ENCODE measurements around the gene RASGRF1.

The RASGRF1 gene

DNA sequence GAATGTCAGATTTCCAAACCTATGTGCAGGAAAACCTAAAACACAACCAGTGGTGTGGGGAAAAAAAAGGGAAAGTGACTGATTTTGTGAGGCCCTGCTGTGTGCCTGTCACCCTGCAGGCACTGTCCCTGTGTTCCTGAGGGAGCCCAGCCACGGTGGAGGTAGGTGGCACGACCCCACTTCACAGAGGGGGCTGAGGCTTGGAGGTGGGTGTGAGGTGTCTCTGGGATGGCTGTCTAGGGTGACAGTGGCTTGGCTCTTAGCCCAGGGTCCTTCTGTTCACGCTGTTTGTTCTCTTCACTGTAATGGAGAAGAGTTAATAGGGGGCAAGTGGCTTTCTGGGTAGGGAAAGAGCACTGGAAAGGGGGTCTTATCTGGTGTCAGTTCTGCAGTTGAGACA lies 22.6 kb downstream of the RASGRF1 start:
- no peaks in the 10 kb centered on the region for H3K36me3 ChIP-seq (ENCODE audit: control insufficient read depth in 2 of 2, insufficient read depth in 2 of 2, low read length in 2 of 2)
- H3K27me3 ChIP-seq (ENCODE audit: control insufficient read depth in 1 of 2, insufficient read depth in 2 of 2, low read length in 2 of 2), result peaks cover 0 to 2% of the 10 kb centered on the region in 2 donors
- no peak overlapping the region for H3K27ac ChIP-seq (ENCODE audit: low read length)
- H3K9me3 ChIP-seq (ENCODE audit: control insufficient read depth in 2 of 2, low read length in 2 of 2), result no peaks in the 10 kb centered on the region
- H3K4me1 ChIP-seq (ENCODE audit: control insufficient read depth, insufficient read depth, low read length), result peaks cover 11% of the 10 kb centered on the region
- H3K9ac ChIP-seq (ENCODE audit: low read length in 2 of 2), result no peak overlapping the region
- no peak overlapping the region for H3K4me3 ChIP-seq (ENCODE audit: low read length in 2 of 2)

DNA sequence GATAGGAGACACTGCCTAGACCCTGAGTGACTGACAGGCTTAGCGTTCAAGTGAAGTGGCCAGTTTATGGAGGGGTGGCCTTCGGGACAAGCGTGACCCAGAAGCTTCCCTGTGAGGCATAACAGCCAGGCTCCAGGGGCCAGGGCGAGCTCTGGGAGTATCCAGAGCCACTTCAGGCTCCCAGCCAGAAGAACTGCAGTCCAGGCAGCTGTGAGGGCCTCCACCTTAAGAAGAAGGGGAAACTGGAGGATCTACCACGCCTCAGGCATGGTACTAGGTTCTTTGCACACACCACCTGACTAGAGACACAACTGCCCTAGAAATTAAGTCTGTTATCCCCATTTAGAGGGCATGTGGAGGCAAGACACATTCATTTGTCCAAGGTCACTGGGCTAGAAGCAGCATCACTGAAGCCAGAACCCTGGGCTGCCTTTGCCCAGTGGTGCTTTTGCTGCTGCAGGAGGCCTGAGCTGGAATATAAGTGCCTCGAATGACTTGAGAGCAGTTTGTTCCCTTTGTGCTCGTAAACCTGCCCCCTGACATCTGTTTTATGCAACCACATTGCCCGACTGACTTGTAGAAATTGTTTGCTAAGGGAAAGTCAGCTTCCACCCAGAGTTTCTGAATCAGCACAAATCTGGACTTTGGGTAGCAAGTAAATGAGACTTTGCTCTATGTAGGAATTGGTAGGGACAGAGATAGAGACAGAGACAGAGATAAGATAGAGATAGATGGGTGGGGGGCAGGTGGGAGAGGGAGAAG lies 23.3 kb downstream of the RASGRF1 start:
- Histone ChIP-seq H3K27me3 (ENCODE audit: control insufficient read depth in 1 of 2, insufficient read depth in 2 of 2, low read length in 2 of 2) (peaks cover 0 to 2% of the 10 kb centered on the region in 2 donors), H3K9me3 (ENCODE audit: control insufficient read depth in 2 of 2, low read length in 2 of 2) (no peaks in the 10 kb centered on the region), H3K27ac (ENCODE audit: low read length) (no peak overlapping the region), H3K9ac (ENCODE audit: low read length in 2 of 2) (no peak overlapping the region), H3K4me3 (ENCODE audit: low read length in 2 of 2) (no peak overlapping the region), H3K36me3 (ENCODE audit: control insufficient read depth in 2 of 2, insufficient read depth in 2 of 2, low read length in 2 of 2) (no peaks in the 10 kb centered on the region), H3K4me1 (ENCODE audit: control insufficient read depth, insufficient read depth, low read length) (peaks cover 11% of the 10 kb centered on the region)

DNA sequence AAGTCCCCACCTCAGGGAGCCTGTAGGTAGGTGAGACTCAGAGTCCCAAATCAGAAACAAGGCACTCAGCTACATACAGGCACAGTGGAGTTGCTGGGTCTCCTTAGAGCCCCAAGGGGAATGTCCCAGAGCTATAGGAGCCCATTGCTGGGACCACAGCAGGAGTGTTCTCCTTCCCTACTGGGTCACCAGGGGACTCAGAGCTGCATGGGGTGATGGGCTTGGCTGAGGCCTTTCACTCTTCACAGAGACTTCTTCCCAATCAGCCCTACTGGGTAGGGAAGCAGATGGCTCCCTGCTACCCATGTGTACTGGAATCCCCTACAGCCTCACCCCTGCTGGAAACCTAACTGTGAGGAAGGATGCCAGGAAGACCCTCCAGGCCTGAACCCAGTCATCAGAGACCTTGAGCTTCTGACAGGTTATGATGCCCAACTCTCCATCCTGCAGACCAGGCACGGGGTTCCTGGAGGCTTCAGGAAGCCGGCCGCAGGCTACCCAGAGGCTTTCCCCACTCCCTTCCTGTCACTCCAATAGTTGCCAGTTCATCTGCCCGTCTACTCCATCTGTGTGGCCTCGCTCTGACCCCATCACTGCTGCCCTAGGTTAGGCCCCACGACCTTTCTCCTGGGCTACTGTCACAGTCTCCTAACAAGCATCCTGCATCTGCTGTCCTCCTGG lies 24.0 kb downstream of the RASGRF1 start:
- Histone ChIP-seq H3K4me3 (ENCODE audit: low read length in 2 of 2) (no peak overlapping the region), H3K4me1 (ENCODE audit: control insufficient read depth, insufficient read depth, low read length) (peaks cover 8% of the 10 kb centered on the region), H3K9ac (ENCODE audit: low read length in 2 of 2) (no peak overlapping the region), H3K27me3 (ENCODE audit: control insufficient read depth in 1 of 2, insufficient read depth in 2 of 2, low read length in 2 of 2) (peaks cover 0 to 2% of the 10 kb centered on the region in 2 donors), H3K27ac (ENCODE audit: low read length) (no peak overlapping the region), H3K36me3 (ENCODE audit: control insufficient read depth in 2 of 2, insufficient read depth in 2 of 2, low read length in 2 of 2) (no peaks in the 10 kb centered on the region), H3K9me3 (ENCODE audit: control insufficient read depth in 2 of 2, low read length in 2 of 2) (no peaks in the 10 kb centered on the region)

DNA sequence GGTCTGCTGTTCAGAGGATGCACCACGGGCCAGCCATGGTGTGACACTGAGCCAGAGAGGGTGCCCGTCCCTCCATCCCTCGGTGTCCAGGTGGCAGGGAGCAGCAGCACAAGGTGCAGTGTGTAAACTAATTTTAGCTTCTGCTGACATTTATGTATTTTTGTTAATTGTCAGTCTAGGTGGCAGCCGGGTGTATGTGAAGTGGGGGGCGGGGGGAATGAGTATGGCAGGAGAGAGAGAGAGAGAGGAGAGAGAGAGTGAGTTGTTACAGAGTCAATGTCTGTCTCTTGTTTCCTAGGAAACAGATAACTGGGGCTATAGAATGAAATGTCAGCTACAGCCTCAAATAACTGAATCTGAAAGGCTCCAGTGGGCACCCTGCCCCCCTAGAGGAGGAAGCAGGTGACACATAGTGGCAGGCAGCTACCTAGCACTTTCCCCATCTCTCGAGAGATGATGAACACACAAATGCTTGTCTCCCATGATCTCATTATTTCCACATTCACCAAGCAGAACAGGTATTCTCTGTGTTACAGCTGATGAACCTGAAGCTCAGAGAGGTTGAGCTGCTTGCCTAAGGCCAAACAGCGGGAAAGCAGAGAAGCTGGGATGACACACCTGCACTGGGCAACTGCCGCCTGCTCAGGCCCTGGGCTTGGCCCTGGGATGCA lies 24.7 kb downstream of the RASGRF1 start:
- Histone ChIP-seq H3K36me3 (ENCODE audit: control insufficient read depth in 2 of 2, insufficient read depth in 2 of 2, low read length in 2 of 2) (no peaks in the 10 kb centered on the region), H3K27me3 (ENCODE audit: control insufficient read depth in 1 of 2, insufficient read depth in 2 of 2, low read length in 2 of 2) (peaks cover 0 to 4% of the 10 kb centered on the region in 2 donors), H3K27ac (ENCODE audit: low read length) (no peak overlapping the region), H3K4me3 (ENCODE audit: low read length in 2 of 2) (no peak overlapping the region), H3K9me3 (ENCODE audit: control insufficient read depth in 2 of 2, low read length in 2 of 2) (no peaks in the 10 kb centered on the region), H3K4me1 (ENCODE audit: control insufficient read depth, insufficient read depth, low read length) (peaks cover 6% of the 10 kb centered on the region), H3K9ac (ENCODE audit: low read length in 2 of 2) (no peak overlapping the region)

DNA sequence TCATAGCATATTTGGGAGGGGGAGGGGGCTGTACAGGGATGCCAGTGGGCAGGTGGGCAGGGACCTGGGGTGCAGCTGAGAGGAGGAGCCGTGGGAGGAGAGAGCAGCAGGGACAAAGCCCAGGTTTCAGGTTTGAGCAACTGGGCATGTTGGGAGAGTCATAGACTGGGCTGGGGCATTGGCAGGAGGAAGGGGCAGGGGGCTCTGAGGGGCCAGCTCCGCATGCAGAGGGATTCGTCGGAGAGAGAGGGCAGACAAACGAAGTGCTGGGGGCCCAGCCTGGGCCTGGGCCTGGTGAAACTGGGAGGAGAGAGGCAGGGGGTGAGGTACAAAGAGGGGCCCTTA lies 25.2 kb downstream of the RASGRF1 start:
- H3K9me3 ChIP-seq (ENCODE audit: control insufficient read depth in 2 of 2, low read length in 2 of 2), result no peaks in the 10 kb centered on the region
- H3K27ac ChIP-seq (ENCODE audit: low read length), result no peak overlapping the region
- peaks cover 6% of the 10 kb centered on the region for H3K4me1 ChIP-seq (ENCODE audit: control insufficient read depth, insufficient read depth, low read length)
- H3K36me3 ChIP-seq (ENCODE audit: control insufficient read depth in 2 of 2, insufficient read depth in 2 of 2, low read length in 2 of 2), result no peaks in the 10 kb centered on the region
- no peak overlapping the region for H3K9ac ChIP-seq (ENCODE audit: low read length in 2 of 2)
- H3K27me3 ChIP-seq (ENCODE audit: control insufficient read depth in 1 of 2, insufficient read depth in 2 of 2, low read length in 2 of 2), result peaks cover 0 to 4% of the 10 kb centered on the region in 2 donors
- H3K4me3 ChIP-seq (ENCODE audit: low read length in 2 of 2), result no peak overlapping the region

DNA sequence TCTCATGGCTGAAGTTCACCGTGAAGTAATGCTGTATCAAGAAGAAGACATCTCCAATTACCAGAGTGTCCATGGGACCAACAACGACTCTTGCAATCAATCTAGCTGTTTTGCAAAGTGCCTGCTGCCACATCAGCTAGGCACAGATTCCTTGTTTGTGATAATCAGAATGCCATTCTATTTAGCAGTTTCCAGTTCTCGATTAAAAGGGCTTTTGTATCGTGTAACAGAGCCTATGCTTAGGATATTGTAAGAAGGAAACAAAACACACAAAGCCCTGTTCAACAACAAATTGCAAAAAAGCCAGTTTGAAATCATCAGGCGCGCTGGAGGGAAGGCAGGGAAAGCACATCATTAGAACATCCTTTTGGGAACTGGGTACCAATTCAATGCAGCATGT lies 26.1 kb downstream of the RASGRF1 start:
- no peaks in the 10 kb centered on the region for H3K9me3 ChIP-seq (ENCODE audit: control insufficient read depth in 2 of 2, low read length in 2 of 2)
- H3K4me3 ChIP-seq (ENCODE audit: low read length in 2 of 2), result no peak overlapping the region
- H3K9ac ChIP-seq (ENCODE audit: low read length in 2 of 2), result no peak overlapping the region
- H3K36me3 ChIP-seq (ENCODE audit: control insufficient read depth in 2 of 2, insufficient read depth in 2 of 2, low read length in 2 of 2), result no peaks in the 10 kb centered on the region
- H3K4me1 ChIP-seq (ENCODE audit: control insufficient read depth, insufficient read depth, low read length), result peaks cover 6% of the 10 kb centered on the region
- H3K27ac ChIP-seq (ENCODE audit: low read length), result no peak overlapping the region
- peaks cover 0 to 4% of the 10 kb centered on the region in 2 donors for H3K27me3 ChIP-seq (ENCODE audit: control insufficient read depth in 1 of 2, insufficient read depth in 2 of 2, low read length in 2 of 2)

DNA sequence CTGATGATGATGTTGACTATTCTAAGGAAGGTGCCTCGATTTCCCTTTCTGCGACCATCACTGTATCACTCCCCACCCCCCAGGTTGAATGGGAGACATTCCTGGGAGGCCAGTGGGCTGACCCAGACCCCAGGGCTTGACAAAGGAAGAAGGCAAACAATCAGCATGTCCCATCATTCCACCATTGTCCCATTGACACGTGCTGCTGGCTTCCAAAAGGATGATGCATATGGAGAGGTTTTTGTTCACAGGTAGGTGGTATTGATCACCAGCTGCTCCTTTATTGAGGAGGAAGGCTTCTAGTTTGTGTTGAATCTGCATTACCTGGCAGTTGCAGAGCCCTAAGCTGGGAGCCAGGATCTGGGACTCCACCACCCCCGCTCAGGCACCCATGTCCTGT lies 30.4 kb downstream of the RASGRF1 start:
- H3K9me3 ChIP-seq (ENCODE audit: control insufficient read depth in 2 of 2, low read length in 2 of 2), result no peaks in the 10 kb centered on the region
- H3K4me1 ChIP-seq (ENCODE audit: control insufficient read depth, insufficient read depth, low read length), result no peaks in the 10 kb centered on the region
- H3K9ac ChIP-seq (ENCODE audit: low read length in 2 of 2), result no peak overlapping the region
- H3K27ac ChIP-seq (ENCODE audit: low read length), result no peak overlapping the region
- H3K4me3 ChIP-seq (ENCODE audit: low read length in 2 of 2), result no peak overlapping the region
- no peaks in the 10 kb centered on the region for H3K36me3 ChIP-seq (ENCODE audit: control insufficient read depth in 2 of 2, insufficient read depth in 2 of 2, low read length in 2 of 2)
- peaks cover 4 to 15% of the 10 kb centered on the region in 2 donors for H3K27me3 ChIP-seq (ENCODE audit: control insufficient read depth in 1 of 2, insufficient read depth in 2 of 2, low read length in 2 of 2)

DNA sequence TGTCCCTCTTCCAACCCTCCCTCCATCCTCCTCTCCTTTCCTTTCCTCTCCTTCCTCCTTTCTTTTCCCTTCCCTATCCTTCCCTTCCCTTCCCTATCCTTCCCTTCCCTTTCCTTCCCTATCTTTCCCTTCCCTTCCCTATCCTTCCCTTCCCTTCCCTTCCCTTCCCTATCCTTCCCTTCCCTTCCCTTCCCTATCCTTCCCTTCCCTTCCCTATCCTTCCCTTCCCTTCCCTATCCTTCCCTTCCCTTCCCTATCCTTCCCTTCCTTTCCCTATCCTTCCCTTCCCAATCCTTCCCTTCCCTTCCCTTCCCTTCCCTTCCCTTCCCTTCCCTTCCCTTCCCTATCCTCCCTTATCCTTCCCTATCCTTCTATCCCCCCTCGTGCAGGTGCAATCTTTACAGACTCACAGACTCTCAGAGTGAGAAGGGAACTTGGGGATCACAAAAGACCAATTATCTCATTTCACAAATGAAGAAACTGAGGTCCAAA lies 31.5 kb downstream of the RASGRF1 start:
- H3K36me3 ChIP-seq (ENCODE audit: control insufficient read depth in 2 of 2, insufficient read depth in 2 of 2, low read length in 2 of 2), result no peaks in the 10 kb centered on the region
- no peak overlapping the region for H3K27ac ChIP-seq (ENCODE audit: low read length)
- H3K27me3 ChIP-seq (ENCODE audit: control insufficient read depth in 1 of 2, insufficient read depth in 2 of 2, low read length in 2 of 2), result peaks cover 4 to 13% of the 10 kb centered on the region in 2 donors
- H3K4me3 ChIP-seq (ENCODE audit: low read length in 2 of 2), result no peak overlapping the region
- no peak overlapping the region for H3K9ac ChIP-seq (ENCODE audit: low read length in 2 of 2)
- H3K4me1 ChIP-seq (ENCODE audit: control insufficient read depth, insufficient read depth, low read length), result no peaks in the 10 kb centered on the region
- H3K9me3 ChIP-seq (ENCODE audit: control insufficient read depth in 2 of 2, low read length in 2 of 2), result no peaks in the 10 kb centered on the region

DNA sequence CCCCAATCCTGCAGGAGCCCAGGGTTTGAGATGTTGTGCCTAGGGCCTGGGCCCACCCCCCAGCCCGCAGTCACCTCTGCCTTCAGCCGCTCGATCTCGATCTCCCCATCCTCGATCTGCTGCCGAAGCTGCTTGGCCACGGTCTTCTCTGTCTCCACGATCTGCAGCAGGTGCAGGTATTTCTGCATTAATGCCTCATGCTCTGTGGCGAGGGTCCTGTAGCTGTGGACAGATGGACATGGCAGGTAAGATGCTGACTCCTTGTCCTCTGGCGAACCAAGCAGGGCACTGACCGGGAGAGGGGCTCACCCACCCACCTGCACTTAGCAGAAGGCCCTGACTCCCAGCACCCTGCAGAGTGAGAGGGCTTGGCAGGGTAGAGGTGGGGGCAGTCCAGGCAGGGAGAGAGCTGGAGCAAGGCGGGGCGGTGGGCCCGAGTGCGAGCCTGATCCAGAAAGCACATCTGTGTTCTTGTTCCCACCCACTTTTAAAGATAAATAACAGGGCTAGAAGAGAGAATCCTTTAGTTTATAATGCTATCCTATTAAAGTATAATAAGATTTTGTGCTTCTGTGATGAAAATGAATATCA lies 32.2 kb downstream of the RASGRF1 start:
- Histone ChIP-seq H3K27ac (ENCODE audit: low read length) (no peak overlapping the region), H3K4me3 (ENCODE audit: low read length in 2 of 2) (no peak overlapping the region), H3K4me1 (ENCODE audit: control insufficient read depth, insufficient read depth, low read length) (no peaks in the 10 kb centered on the region), H3K36me3 (ENCODE audit: control insufficient read depth in 2 of 2, insufficient read depth in 2 of 2, low read length in 2 of 2) (no peaks in the 10 kb centered on the region), H3K9ac (ENCODE audit: low read length in 2 of 2) (no peak overlapping the region), H3K9me3 (ENCODE audit: control insufficient read depth in 2 of 2, low read length in 2 of 2) (no peaks in the 10 kb centered on the region), H3K27me3 (ENCODE audit: control insufficient read depth in 1 of 2, insufficient read depth in 2 of 2, low read length in 2 of 2) (peaks cover 4 to 13% of the 10 kb centered on the region in 2 donors)

DNA sequence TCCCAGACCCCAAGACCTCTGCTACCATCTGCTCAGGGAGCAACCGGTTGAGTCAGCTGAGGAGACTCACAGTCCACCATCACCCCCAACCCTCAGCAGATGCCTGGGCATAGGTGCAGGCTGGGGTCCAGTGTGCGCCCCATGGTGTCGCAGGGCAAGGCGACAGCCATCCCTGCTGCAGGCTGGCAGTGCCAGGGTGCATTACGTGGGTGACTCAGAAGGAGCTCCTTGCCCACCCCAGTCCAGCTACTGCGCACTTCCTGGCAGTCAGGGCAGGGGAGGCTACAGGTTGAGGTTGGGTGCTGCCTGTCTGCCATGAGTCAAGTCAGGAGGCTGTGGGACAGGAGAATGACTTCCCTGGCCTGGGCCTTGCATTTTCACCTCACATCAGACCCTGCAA lies 33.5 kb downstream of the RASGRF1 start:
- no peak overlapping the region for H3K4me3 ChIP-seq (ENCODE audit: low read length in 2 of 2)
- H3K9ac ChIP-seq (ENCODE audit: low read length in 2 of 2), result no peak overlapping the region
- no peaks in the 10 kb centered on the region for H3K9me3 ChIP-seq (ENCODE audit: control insufficient read depth in 2 of 2, low read length in 2 of 2)
- peaks cover 4 to 13% of the 10 kb centered on the region in 2 donors for H3K27me3 ChIP-seq (ENCODE audit: control insufficient read depth in 1 of 2, insufficient read depth in 2 of 2, low read length in 2 of 2)
- H3K27ac ChIP-seq (ENCODE audit: low read length), result no peak overlapping the region
- no peaks in the 10 kb centered on the region for H3K36me3 ChIP-seq (ENCODE audit: control insufficient read depth in 2 of 2, insufficient read depth in 2 of 2, low read length in 2 of 2)
- H3K4me1 ChIP-seq (ENCODE audit: control insufficient read depth, insufficient read depth, low read length), result no peaks in the 10 kb centered on the region

Data from stomach smooth muscle (tissue), 2 donors.